AG10803 (cell line): Measurements from ENCODE around the gene LGALS14.
"Not testable (repeated sequence)": the region's sequence is repeated elsewhere in the genome, so short reads cannot be mapped to it uniquely, and the experiment has no call there.

Experiments used
- DNase-seq: peaks from one replicate; pipeline ENCODE4 v3.0.0; 2010; ENCODE audit warnings: low read depth
- H3K4me3 ChIP-seq: 2 replicates; pipeline ENCODE4 v1.5.1; 2011; ENCODE audit warnings: mild to moderate bottlenecking, low read length, control low read depth
- CTCF ChIP-seq: conservative IDR thresholded peaks from 2 replicates; pipeline ENCODE4 v1.5.1; 2011; ENCODE audit warnings: mild to moderate bottlenecking, low read length, control low read depth, inconsistent platforms

Gene LGALS14

DNA sequence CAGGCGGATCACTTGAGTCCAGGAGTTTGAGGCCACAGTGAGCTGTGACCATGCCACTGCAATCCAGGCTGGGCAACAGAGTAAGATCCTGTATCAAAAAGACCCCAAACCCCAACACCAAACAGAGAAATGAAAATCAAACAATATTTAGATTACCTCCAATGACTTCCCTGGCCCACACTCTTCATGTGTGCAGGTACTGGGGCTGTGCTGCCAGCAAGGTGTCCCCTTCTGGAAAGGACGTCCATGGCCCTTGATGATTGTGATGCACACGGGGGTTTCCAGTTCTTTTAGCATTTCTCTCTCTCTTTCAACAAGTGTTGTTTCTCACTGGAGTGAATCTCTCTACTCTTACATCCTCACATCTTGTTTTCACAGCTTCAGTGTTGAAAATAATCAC, 23.7 kb upstream of the LGALS14 start:
- no peak overlapping the region for H3K4me3 ChIP-seq
- DNase-seq, result no peak

GRCh38 chr19:39681416-39681815, 22.9 kb upstream of the LGALS14 start:
- no peak overlapping the region for H3K4me3 ChIP-seq
- TF ChIP-seq CTCF, result no peak
- DNase-seq, result no peak

More for the DNA sequence above, 23.7 kb upstream of the LGALS14 start:
- no peak for TF ChIP-seq CTCF

DNA sequence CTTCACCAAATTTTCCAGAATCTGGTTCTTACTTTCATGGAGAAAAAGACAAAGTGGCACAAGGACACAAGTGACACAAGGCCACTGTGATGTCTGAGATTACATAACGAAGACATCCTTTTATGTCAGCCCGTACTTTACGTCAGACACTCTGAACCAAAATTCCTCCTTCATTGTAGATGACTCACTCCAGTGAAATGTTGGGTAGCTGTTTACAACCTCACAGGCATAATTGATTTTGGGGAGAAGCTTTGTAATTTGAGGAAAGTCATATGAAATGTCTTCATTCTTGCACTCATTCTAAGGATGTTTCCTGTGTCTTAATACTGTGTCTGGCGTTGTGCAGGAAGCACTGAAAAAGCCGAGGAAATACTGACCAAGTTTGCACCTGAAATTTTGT, 20.0 kb upstream of the LGALS14 start:
- no peak overlapping the region for H3K4me3 ChIP-seq
- TF ChIP-seq CTCF, result no peak
- no peak for DNase-seq

- DNase-seq, result no peak
- no peak for TF ChIP-seq CTCF
- no peak overlapping the region for H3K4me3 ChIP-seq
These were observed 17.5 kb upstream of the LGALS14 start for GRCh38 chr19:39686739-39687138.

DNA sequence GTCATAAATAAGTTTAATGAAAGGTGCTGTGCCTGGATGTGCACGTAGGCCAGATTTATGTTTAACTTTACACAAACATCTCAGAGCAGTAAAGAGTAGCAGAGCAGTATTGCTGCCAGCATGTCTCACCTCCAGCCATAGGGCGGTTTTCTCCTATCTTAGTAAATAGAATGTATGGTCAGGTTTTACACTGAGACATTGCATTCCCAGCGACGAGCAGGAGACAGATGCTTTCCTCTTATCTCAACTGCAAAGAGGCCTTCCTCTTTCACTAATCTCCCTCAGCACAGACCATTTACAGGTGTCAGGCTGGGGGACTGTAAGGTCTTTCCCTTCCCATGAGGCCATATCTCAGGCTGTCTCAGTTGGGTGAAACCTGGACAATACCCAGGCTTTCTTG, 15.6 kb upstream of the LGALS14 start:
- not testable (repeated sequence) for H3K4me3 ChIP-seq, DNase-seq

GRCh38 chr19:39692166-39692565, 12.1 kb upstream of the LGALS14 start:
- TF ChIP-seq CTCF, result no peak
- H3K4me3 ChIP-seq, result no peak overlapping the region
- DNase-seq, result no peak

GRCh38 chr19:39692822-39693221, 11.5 kb upstream of the LGALS14 start:
- no peak overlapping the region for H3K4me3 ChIP-seq
- TF ChIP-seq CTCF, result no peak
- no peak for DNase-seq

- DNase-seq, result no peak
- TF ChIP-seq CTCF, result no peak
- H3K4me3 ChIP-seq, result no peak overlapping the region
These were observed 8.5 kb upstream of the LGALS14 start for GRCh38 chr19:39695759-39696158.
